Mucosa of stomach (tissue), 1 donor: Measurements from ENCODE around the gene COLEC11.
"Not testable (repeated sequence)": the region's sequence is repeated elsewhere in the genome, so short reads cannot be mapped to it uniquely, and the experiment has no call there.

ENCODE experiments used
- H3K27me3 ChIP-seq: one replicate; pipeline ENCODE4 v1.7.0; 2013; ENCODE audit warnings: mild to moderate bottlenecking, low read length; ENCODE audit not compliant: control insufficient read depth, insufficient read depth
- H3K36me3 ChIP-seq: one replicate; pipeline ENCODE4 v1.7.0; 2013; ENCODE audit warnings: low read length; ENCODE audit not compliant: control insufficient read depth, insufficient read depth
- H3K4me1 ChIP-seq: one replicate; pipeline ENCODE4 v1.7.0; 2013; ENCODE audit warnings: mild to moderate bottlenecking, low read length; ENCODE audit not compliant: control insufficient read depth, insufficient read depth
- H3K4me3 ChIP-seq: one replicate; pipeline ENCODE4 v1.7.0; 2013; ENCODE audit warnings: low read length
- H3K9ac ChIP-seq: one replicate; pipeline ENCODE4 v1.7.0; 2013; ENCODE audit warnings: mild to moderate bottlenecking, low read length, moderate library complexity
- H3K9me3 ChIP-seq: one replicate; pipeline ENCODE4 v1.7.0; 2013; ENCODE audit warnings: mild to moderate bottlenecking, low read length, moderate library complexity; ENCODE audit not compliant: control insufficient read depth
- donor health status: Pancreatic carcinoma.

COLEC11 gene

DNA sequence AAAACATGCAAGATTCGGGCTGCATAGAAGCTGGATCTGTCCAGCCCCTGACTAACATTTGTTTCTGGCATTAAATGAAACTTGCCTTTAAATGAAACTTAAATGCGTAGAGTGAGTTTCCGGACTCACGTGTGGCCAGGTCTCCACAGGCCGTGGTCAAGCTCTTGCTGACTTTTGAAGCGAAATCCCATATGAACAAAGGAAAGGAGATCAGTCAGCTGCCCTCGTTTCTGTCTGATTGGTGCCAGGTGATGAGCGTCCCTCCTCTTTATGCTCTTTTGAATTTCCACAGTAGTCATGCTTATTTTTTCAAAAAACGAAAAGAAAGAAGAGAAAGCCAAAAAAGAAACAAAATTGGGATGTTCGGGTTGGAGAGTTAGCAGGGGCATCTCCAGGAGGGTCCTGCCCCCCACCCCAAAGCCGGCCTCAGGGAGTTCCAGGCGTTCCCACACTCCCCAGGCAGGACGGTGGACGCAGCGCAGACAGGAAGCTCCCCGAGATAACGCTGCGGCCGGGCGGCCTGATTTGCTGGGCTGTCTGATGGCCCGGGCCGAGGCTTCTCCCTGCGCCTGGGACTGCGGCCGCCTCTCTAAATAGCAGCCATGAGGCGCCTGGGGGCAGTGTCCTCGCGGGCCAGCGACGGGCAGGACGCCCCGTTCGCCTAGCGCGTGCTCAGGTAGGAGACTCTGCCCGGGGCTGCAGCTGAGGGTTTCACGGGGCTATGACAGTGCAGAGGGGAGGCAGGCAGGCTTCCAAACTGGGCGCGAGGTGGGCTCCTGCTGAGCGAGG, at the start of gene COLEC11:
Gene COLEC11 (plus strand): TSS at position 620 of the 789 bp plus-strand sequence. CDS start 9,229 bp downstream, outside the sequence.
- Histone ChIP-seq H3K4me1 (no peaks in the 10 kb centered on the region), H3K36me3 (no peaks in the 10 kb centered on the region), H3K27me3 (no peaks in the 10 kb centered on the region), H3K9ac (peak within 1 kb of the TSS; percentile 8), H3K9me3 (no peaks in the 10 kb centered on the region), H3K4me3 (no peak within 1 kb of the TSS)

DNA sequence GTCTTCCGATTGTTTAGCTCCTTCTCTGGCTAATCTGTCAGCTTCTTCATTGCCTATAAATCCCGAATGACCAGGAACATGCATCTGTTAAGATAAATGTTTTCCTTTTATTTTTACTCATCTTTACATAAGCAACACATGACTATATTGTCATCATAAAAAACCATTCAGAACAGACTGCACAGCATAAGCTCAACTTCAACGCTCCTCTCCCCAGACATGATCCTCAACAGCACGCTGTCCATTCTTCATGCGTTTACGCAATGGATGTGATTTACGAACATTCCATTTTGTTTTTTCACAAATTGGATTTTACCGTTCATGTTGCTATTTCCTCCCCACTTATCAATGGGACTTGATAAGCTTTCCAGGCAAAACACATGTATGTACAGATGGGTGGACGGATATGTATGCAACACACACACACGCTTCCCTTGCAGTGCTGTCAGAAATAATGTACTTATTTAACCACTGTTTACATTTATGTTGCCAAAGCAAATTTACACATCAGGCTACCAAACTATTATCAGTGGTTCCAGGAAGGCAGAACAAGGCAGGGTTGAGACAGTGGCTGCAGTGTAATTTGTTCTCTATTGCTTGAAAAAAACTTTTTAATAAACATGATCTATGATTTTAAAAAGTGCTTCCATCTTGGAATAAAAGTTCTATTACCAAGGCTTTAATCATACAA, 49.0 kb upstream of the COLEC11 start:
- no peak overlapping the region for H3K9ac ChIP-seq
- no peaks in the 10 kb centered on the region for H3K27me3 ChIP-seq
- H3K9me3 ChIP-seq, result no peaks in the 10 kb centered on the region
- no peak overlapping the region for H3K4me3 ChIP-seq
- peaks cover 10% of the 10 kb centered on the region for H3K36me3 ChIP-seq
- no peaks in the 10 kb centered on the region for H3K4me1 ChIP-seq

DNA sequence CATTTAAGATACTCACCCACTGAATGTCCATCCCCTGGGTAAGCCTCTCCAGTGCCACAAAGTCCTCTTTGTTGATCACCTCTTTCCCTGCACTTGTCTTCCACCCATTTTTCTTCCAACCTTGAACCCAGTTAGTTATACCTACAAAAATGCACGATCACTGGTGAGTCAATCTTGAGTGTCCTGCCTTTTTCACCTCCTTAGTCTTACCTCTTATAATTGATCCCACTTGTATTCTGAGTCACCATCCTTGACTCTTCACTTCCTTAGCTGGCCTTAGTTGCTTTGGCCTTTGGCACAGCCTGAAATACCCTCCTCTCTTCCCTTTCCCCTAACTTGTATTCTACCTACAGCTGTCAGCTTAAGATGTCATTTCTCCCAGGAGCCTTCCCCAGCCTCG, 47.0 kb upstream of the COLEC11 start:
- no peaks in the 10 kb centered on the region for H3K9me3 ChIP-seq
- H3K4me3 ChIP-seq, result no peak overlapping the region
- no peaks in the 10 kb centered on the region for H3K4me1 ChIP-seq
- H3K36me3 ChIP-seq, result peaks cover 10% of the 10 kb centered on the region
- H3K27me3 ChIP-seq, result no peaks in the 10 kb centered on the region
- H3K9ac ChIP-seq, result no peak overlapping the region

DNA sequence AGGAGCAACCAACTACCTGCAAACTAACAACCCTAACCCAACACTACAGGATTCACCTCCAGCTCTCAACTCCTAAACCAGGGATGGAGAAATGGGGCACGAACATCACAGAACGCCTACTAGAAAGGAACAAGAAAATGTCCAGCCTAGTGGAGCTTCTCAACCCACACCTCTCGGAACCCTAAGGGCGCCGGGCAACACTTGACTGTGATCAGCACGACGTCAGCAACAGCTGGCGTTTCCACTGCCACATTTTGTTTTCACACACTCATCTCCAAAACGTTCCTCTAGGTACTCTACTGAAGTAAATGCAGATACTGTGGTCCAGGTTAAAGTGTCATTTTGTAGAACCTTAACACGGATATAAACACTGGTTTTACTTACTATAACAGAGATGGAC, 41.0 kb upstream of the COLEC11 start:
- Histone ChIP-seq H3K36me3 (peaks cover 11% of the 10 kb centered on the region), H3K9me3 (no peaks in the 10 kb centered on the region), H3K27me3 (no peaks in the 10 kb centered on the region), H3K4me1 (peaks cover 6% of the 10 kb centered on the region), H3K4me3 (no peak overlapping the region), H3K9ac (no peak overlapping the region)

DNA sequence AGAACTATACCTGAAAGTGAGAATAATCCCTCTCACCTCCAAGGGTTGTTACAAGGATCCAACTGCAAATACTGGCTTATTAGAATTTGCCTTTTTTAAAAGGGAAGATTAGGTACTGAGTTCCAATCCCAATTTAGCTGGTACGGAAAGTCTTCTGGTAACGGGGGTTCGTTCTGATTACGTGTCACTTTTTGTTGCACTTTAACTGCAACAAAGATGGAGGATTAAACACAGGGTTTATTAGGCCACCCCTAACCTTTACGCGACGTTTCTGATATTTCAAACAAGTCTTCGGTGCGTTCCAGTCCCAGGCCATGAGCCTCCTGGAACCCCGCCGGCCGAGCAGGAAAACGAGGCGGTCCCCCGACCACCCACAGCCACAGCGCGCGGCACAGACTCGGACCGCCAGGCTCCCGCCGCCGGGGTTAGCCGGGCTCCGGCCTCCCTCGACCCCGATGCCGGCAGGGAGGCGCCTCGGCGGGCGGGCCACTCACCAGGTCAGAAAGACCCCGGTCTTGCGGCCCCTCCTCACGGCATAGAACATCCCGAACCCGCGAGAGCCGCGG, 37.2 kb upstream of the COLEC11 start:
- peaks cover 6% of the 10 kb centered on the region for H3K36me3 ChIP-seq

DNA sequence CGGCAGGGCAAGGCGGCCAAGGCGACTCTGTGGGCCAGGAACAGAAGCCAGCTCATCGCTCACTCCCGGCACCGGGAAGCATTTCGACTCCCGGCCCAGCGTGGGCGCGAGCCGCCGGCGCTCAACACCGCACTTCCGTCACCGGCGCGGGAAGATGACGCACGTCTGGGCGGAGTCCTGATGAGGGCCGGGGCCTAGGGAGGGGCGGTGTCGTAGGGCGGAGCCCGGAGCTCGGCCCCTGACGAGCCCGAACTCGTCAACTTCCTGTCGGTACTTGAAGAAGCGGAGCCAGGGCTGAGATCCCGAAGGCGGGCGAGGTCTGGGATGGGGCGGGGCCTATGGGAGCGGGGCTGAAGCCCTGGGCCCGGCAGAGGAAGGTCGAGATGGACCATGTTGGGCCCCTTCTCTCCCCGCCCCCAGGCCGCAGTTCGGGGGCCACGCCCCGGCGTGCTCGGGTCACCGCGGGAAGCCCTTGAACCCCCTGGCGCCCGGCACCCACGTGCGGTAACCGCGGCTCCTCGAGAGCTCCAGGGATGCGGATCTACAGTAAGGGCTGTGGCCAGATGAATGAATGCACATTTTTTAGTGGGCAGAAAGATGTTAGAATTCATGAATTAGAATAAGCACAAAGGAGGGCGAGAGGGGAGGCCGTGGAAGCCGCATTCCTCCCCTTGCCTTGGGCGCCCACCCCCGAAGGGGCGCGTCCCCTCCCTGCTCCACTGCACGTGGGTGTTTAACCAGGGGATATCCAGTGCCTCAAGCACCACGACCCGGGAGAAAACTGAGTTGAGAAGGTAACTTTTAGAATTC, 36.5 kb upstream of the COLEC11 start, which contains the start of gene RNASEH1:
Gene RNASEH1 (minus strand): TSS at position 129 of the 810 bp plus-strand sequence. CDS start 73 bp downstream, at position 56.
- peaks cover 6% of the 10 kb centered on the region for H3K4me1 ChIP-seq
- H3K36me3 ChIP-seq, result peaks cover 6% of the 10 kb centered on the region
- H3K9ac ChIP-seq, result peak within 1 kb of the TSS; percentile 86
- H3K9me3 ChIP-seq, result no peaks in the 10 kb centered on the region
- peak within 1 kb of the TSS; percentile 51 for H3K4me3 ChIP-seq
- H3K27me3 ChIP-seq, result no peaks in the 10 kb centered on the region

More for the DNA sequence above, 37.2 kb upstream of the COLEC11 start:
- H3K9ac ChIP-seq, result peak overlapping the region; percentile 86
- H3K27me3 ChIP-seq, result no peaks in the 10 kb centered on the region
- peak overlapping the region; percentile 43 for H3K4me3 ChIP-seq
- no peaks in the 10 kb centered on the region for H3K9me3 ChIP-seq
- peaks cover 6% of the 10 kb centered on the region for H3K4me1 ChIP-seq

DNA sequence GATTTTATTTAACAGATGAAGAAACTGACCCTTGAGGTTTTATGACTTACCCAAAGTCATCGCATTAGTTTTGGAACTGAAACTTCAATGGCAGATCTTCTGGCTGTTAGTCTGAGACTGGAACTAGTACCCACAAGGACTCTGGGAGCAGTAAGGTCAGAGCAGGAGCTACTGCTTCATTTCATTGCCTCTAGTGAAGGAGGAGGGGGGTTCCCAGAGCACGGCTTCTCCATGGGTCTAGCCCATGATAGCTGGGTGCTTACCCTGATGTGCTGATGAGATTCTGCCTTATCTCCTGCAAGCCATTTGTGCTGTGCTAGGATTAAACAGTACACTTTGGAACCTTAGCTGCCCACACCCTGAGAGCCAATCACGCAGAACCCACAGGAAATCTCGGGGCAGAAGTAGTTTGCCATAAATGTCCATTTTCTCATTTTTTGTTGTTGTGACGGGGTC, 31.4 kb upstream of the COLEC11 start:
- Histone ChIP-seq H3K9me3 (no peaks in the 10 kb centered on the region), H3K36me3 (no peaks in the 10 kb centered on the region), H3K27me3 (no peaks in the 10 kb centered on the region), H3K9ac (no peak overlapping the region), H3K4me1 (no peaks in the 10 kb centered on the region), H3K4me3 (no peak overlapping the region)

DNA sequence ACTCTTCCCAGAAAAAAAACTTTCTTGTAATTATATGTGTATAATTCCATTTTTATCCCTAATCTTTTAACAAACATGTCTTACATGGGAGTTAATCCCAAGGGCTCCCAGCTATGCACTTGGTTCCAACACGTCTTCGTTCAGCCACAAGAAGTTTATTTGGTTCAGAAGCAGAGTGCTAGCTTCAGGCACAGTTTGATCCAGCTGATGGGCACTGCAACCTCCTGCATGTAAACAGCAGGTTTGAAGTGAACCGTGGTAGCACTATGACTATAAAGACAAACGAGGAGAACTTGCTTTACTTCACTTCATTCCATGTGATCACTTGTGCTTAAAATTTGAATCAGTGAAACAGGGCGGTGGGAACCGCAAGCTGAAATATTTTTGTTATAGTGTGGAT, 29.8 kb upstream of the COLEC11 start:
- Histone ChIP-seq H3K9ac (no peak overlapping the region), H3K9me3 (no peaks in the 10 kb centered on the region), H3K36me3 (no peaks in the 10 kb centered on the region), H3K4me1 (no peaks in the 10 kb centered on the region), H3K27me3 (no peaks in the 10 kb centered on the region), H3K4me3 (no peak overlapping the region)

DNA sequence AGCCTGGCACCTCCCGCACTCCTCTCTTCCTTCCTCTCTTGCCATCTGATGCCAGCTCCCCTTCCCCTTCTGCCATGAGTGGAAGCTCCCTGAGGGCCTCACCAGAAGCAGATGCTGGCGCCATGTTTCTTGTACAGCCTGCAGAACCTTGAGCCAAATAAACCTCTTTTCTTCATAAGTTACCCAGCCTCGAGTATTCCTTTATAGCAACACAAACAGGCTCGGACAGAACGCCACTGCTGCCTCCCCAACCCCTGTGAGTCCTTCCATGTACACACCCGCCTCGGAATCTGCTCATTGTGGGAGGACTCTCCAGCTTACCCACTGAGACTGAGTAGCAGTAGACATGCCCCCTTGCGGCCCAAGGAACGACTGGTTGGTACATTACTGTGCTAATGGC, 28.1 kb upstream of the COLEC11 start:
- Histone ChIP-seq H3K9me3 (no peaks in the 10 kb centered on the region), H3K9ac (no peak overlapping the region), H3K4me3 (no peak overlapping the region), H3K36me3 (no peaks in the 10 kb centered on the region), H3K27me3 (no peaks in the 10 kb centered on the region), H3K4me1 (no peaks in the 10 kb centered on the region)

DNA sequence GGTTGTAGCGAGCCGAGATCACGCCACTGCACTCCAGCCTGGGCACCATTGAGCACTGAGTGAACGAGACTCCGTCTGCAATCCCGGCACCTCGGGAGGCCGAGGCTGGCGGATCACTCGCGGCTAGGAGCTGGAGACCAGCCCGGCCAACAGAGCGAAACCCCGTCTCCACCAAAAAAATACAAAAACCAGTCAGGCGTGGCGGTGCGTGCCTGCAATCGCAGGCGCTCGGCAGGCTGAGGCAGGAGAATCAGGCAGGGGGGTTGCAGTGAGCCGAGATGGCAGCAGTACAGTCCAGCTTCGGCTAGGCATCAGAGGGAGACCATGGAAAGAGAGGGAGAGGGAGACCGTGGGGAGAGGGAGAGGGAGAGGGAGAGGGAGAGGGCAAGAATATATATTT, 25.3 kb upstream of the COLEC11 start:
- not testable (repeated sequence) for H3K9me3 ChIP-seq, H3K4me3 ChIP-seq, H3K4me1 ChIP-seq, H3K27me3 ChIP-seq, H3K9ac ChIP-seq, H3K36me3 ChIP-seq

DNA sequence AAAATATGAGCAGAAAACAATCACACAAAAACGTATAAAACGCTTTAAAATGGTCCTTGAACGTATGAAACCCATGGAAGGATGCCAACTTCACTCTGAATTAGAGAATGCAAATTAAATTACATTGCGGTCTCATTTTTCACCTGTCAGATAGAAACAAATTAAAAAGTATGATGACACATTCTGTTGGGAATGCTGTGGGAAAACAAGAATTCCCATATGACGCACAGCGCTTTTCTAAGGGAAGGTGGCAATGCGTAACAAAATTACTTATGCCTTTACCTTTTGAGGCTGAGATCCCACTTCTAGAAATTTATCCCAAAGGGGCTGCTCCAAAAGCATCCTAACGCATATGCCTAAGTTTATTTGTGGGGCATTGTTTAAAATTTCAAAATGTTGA, 23.6 kb upstream of the COLEC11 start:
- Histone ChIP-seq H3K4me1 (peaks cover under 1% of the 10 kb centered on the region), H3K27me3 (no peaks in the 10 kb centered on the region), H3K36me3 (no peaks in the 10 kb centered on the region), H3K9ac (no peak overlapping the region), H3K9me3 (no peaks in the 10 kb centered on the region), H3K4me3 (no peak overlapping the region)
